ENCODE data around the gene CPT2.

DNA sequence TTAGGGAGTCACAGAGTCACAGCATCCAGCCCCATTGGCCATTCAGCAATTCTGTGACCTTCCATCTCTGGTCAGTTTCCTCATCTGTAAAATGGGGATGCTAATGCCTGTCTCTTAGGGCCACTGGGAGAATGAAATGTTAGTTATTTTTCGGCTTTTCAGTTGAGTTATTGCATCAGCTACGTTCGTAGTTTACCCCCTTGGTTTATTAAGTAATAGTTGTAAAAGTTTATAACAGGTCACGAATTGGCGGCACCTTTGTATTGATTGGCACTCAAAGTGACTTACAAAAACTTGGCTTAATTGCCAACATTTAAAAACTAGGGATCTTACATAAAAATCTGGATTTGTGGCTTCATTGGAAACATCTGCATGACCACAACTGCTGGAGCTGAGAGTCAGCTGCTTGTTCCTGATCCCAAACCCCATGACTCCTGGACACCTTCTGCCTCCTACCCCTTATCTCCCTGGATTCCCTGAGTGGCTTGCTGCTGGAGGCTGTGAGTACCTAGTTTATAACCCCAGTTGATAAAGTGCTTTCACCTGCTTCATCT lies 31.1 kb upstream of the CPT2 start:
- TF ChIP-seq, protein P1, sequence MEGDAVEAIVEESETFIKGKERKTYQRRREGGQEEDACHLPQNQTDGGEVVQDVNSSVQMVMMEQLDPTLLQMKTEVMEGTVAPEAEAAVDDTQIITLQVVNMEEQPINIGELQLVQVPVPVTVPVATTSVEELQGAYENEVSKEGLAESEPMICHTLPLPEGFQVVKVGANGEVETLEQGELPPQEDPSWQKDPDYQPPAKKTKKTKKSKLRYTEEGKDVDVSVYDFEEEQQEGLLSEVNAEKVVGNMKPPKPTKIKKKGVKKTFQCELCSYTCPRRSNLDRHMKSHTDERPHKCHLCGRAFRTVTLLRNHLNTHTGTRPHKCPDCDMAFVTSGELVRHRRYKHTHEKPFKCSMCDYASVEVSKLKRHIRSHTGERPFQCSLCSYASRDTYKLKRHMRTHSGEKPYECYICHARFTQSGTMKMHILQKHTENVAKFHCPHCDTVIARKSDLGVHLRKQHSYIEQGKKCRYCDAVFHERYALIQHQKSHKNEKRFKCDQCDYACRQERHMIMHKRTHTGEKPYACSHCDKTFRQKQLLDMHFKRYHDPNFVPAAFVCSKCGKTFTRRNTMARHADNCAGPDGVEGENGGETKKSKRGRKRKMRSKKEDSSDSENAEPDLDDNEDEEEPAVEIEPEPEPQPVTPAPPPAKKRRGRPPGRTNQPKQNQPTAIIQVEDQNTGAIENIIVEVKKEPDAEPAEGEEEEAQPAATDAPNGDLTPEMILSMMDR (conservative IDR thresholded peaks at IDR 0.05): no peak
- no peak for TF ChIP-seq EZH2 (IDR thresholded peaks at IDR 0.05; ENCODE audit: low read depth)

All from PC-9 (cell line).